Renal cortical epithelial cell (primary cell): Measurements from ENCODE around the gene LANCL3. TPM values are rescaled to one million over a fixed set of nuclear protein-coding genes. Genes with fewer than 3 reads are reported as not detected.
"Not testable (repeated sequence)": the region's sequence is repeated elsewhere in the genome, so short reads cannot be mapped to it uniquely, and the experiment has no call there.

Experiments used
- DNase-seq: peaks from one replicate; pipeline ENCODE4 v3.0.0-alpha.2; 2011; ENCODE audit warnings: low read depth
- total RNA-seq: library from RNA; depleted of rRNA; stranded (reverse); fragments of >200 nt; gene quantifications from 2 replicates; pipeline ENCODE4 v1.2.3, GENCODE V29; 2014

LANCL3 gene
- total RNA-seq, 1 donor from 2014 or later: 0.20 TPM

GRCh38 chrX:37613933-37614332 lies 42.5 kb downstream of the LANCL3 start:
- DNase-seq: no peak

DNA sequence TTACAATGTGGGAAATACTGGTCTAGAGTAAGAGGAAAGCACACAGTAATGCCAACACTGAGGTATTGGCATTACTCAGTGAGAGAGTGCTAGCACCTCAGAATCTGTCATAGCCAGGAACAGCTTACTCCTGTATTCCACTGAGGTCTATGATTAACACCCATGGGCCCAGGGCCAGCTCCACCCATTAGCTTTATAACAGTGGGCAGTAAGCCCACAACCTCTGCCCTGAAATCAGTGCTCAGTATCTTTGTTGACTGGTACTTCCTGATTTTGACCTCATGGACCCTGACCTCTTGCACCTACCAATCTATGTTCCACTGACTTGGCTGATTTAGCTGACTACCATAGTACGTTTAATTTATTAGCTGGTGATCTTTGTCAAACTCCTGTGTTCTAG lies 56.1 kb downstream of the LANCL3 start:
- peak; percentile 6 for DNase-seq

DNA sequence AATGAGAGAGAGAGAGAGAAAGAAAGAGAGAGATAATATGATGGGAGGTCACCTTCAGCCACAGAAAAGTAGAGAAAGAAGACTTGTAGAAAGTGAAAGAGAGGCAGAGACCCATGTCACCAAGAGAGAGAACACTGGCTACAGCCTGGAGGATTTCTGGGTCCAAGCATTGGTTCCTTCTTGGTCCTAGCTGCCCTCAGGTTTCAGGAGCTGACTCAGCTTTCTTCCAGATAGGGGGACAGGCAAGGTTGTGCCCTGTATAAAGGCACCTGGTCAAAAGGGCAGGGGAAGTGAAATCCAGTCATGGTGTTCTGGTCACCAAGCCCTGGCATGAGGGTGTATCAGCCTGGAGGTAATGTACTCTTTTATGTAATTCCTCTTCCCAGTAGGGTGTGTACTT lies 66.6 kb downstream of the LANCL3 start:
- DNase-seq: no peak

DNA sequence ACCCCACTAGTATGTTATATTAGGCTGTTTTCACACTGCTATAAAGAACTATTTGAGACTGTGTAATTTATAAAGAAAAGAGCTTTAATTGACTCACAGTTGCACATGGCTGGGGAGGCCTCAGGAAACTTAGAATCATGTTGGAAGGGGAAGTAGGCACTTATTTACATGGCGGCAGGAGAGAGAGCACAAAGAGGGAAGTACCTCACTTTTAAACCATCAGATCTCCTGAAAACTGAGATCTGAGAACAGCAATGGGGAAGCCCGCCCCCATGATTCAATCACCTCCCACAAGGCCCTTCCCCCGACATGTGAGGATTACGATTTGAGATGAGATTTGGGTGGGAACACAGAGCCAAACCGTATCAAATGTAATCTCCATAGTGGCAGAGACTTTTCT lies 68.7 kb downstream of the LANCL3 start:
- DNase-seq: no peak

GRCh38 chrX:37641859-37642258 lies 70.4 kb downstream of the LANCL3 start:
- DNase-seq: no peak

- DNase-seq: no peak
Measured at GRCh38 chrX:37644381-37645305, 73.2 kb downstream of the LANCL3 start.

DNA sequence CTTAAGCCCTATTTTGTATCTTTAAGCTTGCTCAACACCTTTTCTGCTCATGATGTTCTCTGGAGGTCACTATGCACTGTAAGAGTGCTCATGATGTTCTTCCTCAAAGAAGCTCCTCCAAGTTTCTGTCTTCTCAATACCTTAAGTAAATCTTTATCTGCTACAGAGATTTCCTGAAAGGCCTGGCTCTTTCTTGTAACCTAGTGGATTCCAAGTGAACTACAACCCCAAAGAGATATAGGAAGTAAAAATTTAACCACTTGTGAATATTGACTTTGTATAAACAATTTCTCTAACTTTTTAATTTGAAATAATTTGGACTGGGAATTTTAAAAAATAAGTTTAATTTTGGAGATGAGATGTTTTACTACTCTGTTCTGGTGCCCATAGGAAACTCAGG lies 74.8 kb downstream of the LANCL3 start:
- no peak for DNase-seq

- not testable (repeated sequence) for DNase-seq
Measured at GRCh38 chrX:37650879-37651278, 79.4 kb downstream of the LANCL3 start.

- no peak for DNase-seq
Measured at GRCh38 chrX:37651921-37652452, 80.5 kb downstream of the LANCL3 start.

GRCh38 chrX:37652589-37653231 lies 81.2 kb downstream of the LANCL3 start:
- DNase-seq: no peak

DNA sequence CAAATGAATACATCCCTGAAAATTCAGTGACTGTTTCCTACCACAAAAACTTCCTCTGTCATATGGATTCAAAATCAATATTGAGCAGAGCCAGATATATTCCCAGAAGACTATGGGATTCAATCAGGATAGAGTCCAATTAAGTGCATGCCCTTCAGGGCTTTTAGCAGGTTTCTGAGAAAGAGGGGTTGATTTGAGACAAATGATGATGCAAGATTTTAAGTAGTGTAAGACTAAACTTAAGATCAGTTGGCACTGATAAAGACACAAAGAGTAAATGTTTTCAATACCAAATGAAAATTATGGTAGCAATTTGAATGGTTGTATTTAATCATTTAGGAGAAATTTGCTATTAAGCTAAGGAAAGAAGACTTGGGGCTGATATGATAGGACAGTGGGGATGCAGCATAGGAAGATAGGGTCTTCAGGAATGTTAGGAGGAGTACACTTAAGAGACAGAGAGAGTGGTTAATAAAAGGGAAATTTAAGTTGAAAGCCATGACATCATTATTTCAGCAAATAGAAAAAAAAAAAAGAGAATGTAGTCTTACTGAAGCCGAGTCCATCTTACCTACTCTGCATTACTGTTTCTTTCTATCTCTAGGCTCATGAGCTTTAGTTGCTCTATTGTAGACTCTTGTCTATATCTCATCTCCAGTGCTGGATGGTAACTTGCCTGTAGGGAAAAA lies 82.1 kb downstream of the LANCL3 start:
- DNase-seq: no peak

GRCh38 chrX:37658343-37659030 lies 87.0 kb downstream of the LANCL3 start:
- DNase-seq: no peak

DNA sequence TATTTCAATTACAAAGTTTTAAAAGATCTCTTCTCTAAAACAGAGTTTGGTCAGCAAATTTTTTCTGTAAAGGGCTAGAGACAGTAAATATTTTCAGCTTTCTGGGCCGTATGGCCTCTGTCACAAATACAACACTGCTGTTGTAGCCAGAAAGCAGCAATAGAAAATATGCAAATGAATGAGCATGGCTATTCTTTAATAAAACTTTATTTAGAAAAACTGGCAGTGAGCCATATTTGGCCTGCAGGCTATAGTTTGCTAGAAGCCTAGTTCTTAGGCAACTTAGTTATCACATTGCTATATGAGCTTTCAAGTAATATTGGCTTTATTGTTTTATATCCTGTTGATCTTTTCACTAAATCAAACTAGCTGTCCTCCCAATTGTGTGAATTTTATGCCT lies 87.6 kb downstream of the LANCL3 start:
- no peak for DNase-seq

GRCh38 chrX:37662181-37662580 lies 90.7 kb downstream of the LANCL3 start:
- no peak for DNase-seq

- no peak for DNase-seq
Measured at GRCh38 chrX:37666516-37666915, 95.1 kb downstream of the LANCL3 start.

DNA sequence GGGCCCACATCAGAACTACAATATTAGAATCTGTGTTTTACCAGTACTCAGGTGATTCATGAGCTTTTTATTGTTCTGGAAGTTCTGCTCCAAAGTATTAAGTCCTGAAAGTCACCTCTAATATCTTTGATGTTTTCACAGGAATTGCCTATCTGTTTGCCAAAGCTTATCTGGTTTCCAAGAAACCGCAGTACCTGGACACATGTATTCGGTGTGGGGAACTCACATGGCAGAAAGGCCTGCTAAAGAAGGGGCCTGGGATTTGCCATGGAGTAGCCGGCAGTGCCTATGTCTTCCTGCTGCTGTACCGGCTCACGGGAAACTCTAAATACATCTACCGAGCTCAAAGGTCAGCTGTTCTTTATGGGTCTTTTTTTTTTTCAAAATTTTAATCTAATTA lies 95.7 kb downstream of the LANCL3 start:
- DNase-seq: no peak

- no peak for DNase-seq
Measured at GRCh38 chrX:37672563-37672962, 101.1 kb downstream of the LANCL3 start.

DNA sequence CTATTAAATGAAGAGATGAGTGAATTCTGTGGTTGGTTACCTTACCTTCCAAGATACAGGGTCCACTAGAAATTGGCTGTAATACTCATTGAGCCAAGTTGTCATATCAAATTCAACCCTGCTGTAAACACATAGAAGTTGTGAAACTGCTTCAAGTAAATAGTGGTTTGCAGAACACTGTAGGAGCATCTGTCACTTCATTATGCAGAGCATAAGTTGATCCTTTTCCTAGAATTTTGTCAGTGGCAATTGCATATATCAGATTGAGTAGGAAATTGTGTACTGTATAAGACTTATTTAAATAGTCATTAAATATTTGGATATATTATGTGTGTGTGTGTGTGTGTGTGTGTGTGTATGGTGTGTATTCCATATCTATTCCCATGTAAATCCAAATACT lies 105.3 kb downstream of the LANCL3 start:
- DNase-seq: no peak

DNA sequence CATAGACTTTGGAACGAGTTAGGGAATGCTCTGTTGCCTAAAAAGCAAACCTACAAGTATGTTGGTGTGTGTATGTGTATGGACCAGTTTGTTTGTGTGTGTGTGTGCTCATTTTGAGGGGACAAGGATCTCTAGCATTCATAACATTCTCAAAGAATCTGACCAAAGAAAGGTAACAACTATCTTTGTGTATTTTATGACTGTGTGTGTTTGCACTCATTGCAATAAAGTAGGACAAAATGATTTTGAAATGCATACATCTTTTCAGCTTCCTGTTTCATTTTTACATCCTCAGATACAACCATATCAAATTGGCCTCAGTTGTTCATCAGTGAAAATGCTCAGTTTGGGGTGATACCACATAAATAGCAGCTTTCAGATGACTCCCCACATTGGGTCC lies 105.8 kb downstream of the LANCL3 start:
- DNase-seq: no peak

DNA sequence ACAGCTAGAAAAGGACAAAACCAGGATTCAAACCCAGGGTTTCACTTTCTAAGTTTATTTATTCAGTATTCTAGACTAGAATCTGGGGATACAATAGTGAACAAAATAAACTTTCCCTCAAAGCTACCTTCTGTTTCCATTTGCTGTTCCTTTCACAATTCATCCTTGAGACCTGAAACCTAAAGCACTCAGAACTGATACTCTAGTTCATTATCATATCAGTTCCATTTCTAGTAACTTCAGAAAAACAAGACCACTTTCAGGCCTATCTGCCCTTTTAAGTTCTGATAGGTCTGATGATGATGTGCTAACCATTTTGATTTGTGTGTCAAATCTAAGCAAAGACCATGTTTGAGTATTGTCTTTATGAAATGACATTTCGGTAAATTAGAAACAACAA lies 106.3 kb downstream of the LANCL3 start:
- no peak for DNase-seq

DNA sequence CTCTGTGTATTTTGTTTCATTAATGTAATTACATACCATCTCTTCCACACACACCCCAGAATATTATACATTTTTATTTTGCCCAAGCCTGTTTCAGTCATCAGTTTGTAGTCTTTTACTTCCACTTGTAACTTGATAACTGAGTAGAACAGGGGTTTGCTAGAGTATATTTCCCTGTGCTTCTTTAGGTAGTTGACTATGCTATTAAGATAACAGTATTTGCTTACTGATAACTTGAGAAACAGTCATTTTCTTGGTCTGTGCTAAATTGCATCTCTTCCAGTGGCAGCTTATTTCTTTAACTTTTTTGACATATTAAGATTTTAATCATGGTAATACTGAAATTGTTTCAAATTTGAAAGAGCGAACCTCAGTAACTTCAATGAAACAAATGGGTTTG lies 107.1 kb downstream of the LANCL3 start:
- DNase-seq: no peak

DNA sequence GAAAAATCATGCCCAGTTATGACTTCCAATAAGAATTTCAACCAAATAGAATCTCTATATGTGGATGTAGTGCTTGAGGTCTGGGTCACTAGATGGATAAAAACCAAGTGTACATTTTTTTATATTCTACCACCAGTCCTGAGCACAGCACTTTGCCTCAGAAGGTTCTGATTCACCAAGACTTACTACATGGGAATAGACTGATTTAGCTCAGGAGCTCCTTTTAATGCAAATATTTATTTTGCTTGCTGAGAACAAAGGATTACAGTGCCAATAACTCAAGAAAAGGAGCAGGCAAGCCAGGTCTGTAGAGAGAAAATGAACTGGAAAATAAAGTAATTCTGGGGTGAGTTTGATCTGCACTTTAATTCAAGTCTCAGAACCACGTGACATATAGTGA lies 107.8 kb downstream of the LANCL3 start:
- no peak for DNase-seq
